HG02970 (cell line): ENCODE measurements around the gene SUOX.
"Not testable (repeated sequence)": the region's sequence is repeated elsewhere in the genome, so short reads cannot be mapped to it uniquely, and the experiment has no call there.

ENCODE experiments used
- ATAC-seq: cut with Tn5 transposase; IDR thresholded peaks from one replicate; pipeline ENCODE4 v1.9.1; 2021; ENCODE audit warnings: mild to moderate bottlenecking, moderate library complexity, moderate number of reproducible peaks; ENCODE audit not compliant: unreplicated experiment, low FRiP score

Gene SUOX

GRCh38 chr12:56014205-56014604 lies 17.1 kb downstream of the SUOX start:
- ATAC-seq: no peak

- no peak for ATAC-seq
Measured at GRCh38 chr12:56017181-56017580, 20.1 kb downstream of the SUOX start.

- ATAC-seq: no peak
Measured at GRCh38 chr12:56018356-56018755, 21.3 kb downstream of the SUOX start.

GRCh38 chr12:56020423-56021184 lies 23.5 kb downstream of the SUOX start, which contains the start of gene IKZF4:
IKZF4 (plus strand) TSS chr12:56021043; CDS start chr12:56021494, 451 bp downstream.
- ATAC-seq: no peak

GRCh38 chr12:56021889-56022497 lies 24.9 kb downstream of the SUOX start:
- no peak for ATAC-seq

GRCh38 chr12:56028511-56029165 lies 31.6 kb downstream of the SUOX start:
- no peak for ATAC-seq

- no peak for ATAC-seq
Measured at GRCh38 chr12:56029166-56029519, 32.1 kb downstream of the SUOX start.

- ATAC-seq: no peak
Measured at GRCh38 chr12:56029666-56030293, 32.7 kb downstream of the SUOX start.

- ATAC-seq: no peak
Measured at GRCh38 chr12:56031987-56032386, 34.9 kb downstream of the SUOX start.

- ATAC-seq: no peak
Measured at GRCh38 chr12:56034586-56035332, 37.7 kb downstream of the SUOX start.

- ATAC-seq: no peak
Measured at GRCh38 chr12:56037161-56037560, 40.1 kb downstream of the SUOX start.

GRCh38 chr12:56038022-56038655 lies 41.1 kb downstream of the SUOX start:
- no peak for ATAC-seq

GRCh38 chr12:56040151-56040550 lies 43.1 kb downstream of the SUOX start:
- ATAC-seq: no peak

- ATAC-seq: no peak
Measured at GRCh38 chr12:56040963-56041551, 44.0 kb downstream of the SUOX start.

GRCh38 chr12:56041552-56042429 lies 44.7 kb downstream of the SUOX start, which contains the start of gene RPS26:
RPS26 (plus strand) TSS chr12:56041918; CDS start chr12:56042167, 249 bp downstream.
- peak; percentile 95 for ATAC-seq

- not testable (repeated sequence) for ATAC-seq
Measured at GRCh38 chr12:56042430-56042813, 45.3 kb downstream of the SUOX start.

GRCh38 chr12:56042843-56043242 lies 45.8 kb downstream of the SUOX start:
- ATAC-seq: no peak

GRCh38 chr12:56046027-56046780 lies 49.1 kb downstream of the SUOX start:
- ATAC-seq: no peak
